ENCODE results near the gene PTGER3.

GRCh38 chr1:70970407-70970806 is 77.2 kb downstream of the PTGER3 start:
- TF ChIP-seq CTCF (IDR thresholded peaks at IDR 0.05; ENCODE audit: low read depth, low read length, missing input control), result no peak
- no peak for TF ChIP-seq YY1 (IDR thresholded peaks at IDR 0.05)
- no peak for TF ChIP-seq GABPA (IDR thresholded peaks at IDR 0.05 in 1 of 2, conservative IDR thresholded peaks at IDR 0.05 in 1 of 2)
- TF ChIP-seq REST (IDR thresholded peaks at IDR 0.05), result no peak
- no peak for TF ChIP-seq FOXA1 (IDR thresholded peaks at IDR 0.05)
- TF ChIP-seq SP1 (IDR thresholded peaks at IDR 0.05), result no peak

All from liver (tissue), 3 donors.